Measurements from ENCODE around the gene AGRP. TPM values are rescaled to one million over a fixed set of nuclear protein-coding genes. Genes with fewer than 3 reads are reported as not detected.

AGRP gene
- total RNA-seq, 4 donors from 2014 or later: not detected

- no peaks in the 10 kb centered on the region for H3K36me3 ChIP-seq
These were observed 37.1 kb downstream of the AGRP start for GRCh38 chr16:67445913-67446907.

DNA sequence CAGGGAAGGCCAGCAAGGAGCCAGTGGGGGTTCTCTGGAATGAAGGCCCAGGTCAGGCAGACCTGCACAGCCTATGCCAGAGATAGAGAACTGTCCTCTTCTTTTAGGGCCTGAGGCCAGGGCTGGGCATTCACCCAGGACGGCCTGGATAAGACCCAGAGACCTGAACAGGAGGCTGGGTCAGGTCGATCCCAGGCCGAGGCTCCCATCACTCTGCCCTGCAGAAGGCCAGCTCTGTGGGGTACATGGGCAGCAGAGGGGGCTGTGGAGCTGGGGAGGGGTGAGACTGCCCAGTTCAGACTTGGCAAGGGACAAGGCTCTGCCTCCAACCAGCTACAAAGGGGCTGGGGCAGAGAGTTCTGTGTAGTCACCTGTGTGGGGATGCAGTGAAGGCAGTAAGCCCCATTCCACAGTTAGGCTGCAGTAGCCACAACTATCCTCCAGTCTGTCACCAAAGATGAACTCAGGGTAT is 37.9 kb downstream of the AGRP start:
- Histone ChIP-seq H3K27ac (peak overlapping the region; percentile 26 to 76 (median 73)), H3K27me3 (no peaks in the 10 kb centered on the region), H3K4me3 (replicated peaks in 1 of 3) (no peak overlapping the region), H3K9me3 (no peaks in the 10 kb centered on the region), H3K4me1 (peaks cover 93 to 98% of the 10 kb centered on the region in 2 donors), H3K36me3 (no peaks in the 10 kb centered on the region)
- intact Hi-C loops (cut with DNase I): no loop called here
- TF ChIP-seq, protein P1, sequence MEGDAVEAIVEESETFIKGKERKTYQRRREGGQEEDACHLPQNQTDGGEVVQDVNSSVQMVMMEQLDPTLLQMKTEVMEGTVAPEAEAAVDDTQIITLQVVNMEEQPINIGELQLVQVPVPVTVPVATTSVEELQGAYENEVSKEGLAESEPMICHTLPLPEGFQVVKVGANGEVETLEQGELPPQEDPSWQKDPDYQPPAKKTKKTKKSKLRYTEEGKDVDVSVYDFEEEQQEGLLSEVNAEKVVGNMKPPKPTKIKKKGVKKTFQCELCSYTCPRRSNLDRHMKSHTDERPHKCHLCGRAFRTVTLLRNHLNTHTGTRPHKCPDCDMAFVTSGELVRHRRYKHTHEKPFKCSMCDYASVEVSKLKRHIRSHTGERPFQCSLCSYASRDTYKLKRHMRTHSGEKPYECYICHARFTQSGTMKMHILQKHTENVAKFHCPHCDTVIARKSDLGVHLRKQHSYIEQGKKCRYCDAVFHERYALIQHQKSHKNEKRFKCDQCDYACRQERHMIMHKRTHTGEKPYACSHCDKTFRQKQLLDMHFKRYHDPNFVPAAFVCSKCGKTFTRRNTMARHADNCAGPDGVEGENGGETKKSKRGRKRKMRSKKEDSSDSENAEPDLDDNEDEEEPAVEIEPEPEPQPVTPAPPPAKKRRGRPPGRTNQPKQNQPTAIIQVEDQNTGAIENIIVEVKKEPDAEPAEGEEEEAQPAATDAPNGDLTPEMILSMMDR (IDR thresholded peaks at IDR 0.05): peak in 1 of 6 experiments; percentile 4
- no peak for TF ChIP-seq POLR2A (IDR thresholded peaks at IDR 0.05)
- peak in 1 of 2 donors; percentile 66 for DNase-seq
- 14 to 50% methylated on average over 1 to 3 of the region's 3 CpGs for WGBS, 2 donors

More at GRCh38 chr16:67445913-67446907, 37.1 kb downstream of the AGRP start:
- H3K4me1 ChIP-seq: peaks cover 90 to 98% of the 10 kb centered on the region in 2 donors
- WGBS, 2 donors: 68 to 73% methylated on average over 11 to 12 of the region's 12 CpGs
- H3K27ac ChIP-seq: peak overlapping the region; percentile 26 to 76 (median 73)
- H3K4me3 ChIP-seq (replicated peaks in 1 of 3): no peak overlapping the region
- intact Hi-C loops (cut with DNase I): no loop called here
- no peak for DNase-seq
- no peaks in the 10 kb centered on the region for H3K27me3 ChIP-seq
- TF ChIP-seq POLR2A (IDR thresholded peaks at IDR 0.05): no peak
- TF ChIP-seq, protein P1 (IDR thresholded peaks at IDR 0.05): no peak
- H3K9me3 ChIP-seq: no peaks in the 10 kb centered on the region

DNA sequence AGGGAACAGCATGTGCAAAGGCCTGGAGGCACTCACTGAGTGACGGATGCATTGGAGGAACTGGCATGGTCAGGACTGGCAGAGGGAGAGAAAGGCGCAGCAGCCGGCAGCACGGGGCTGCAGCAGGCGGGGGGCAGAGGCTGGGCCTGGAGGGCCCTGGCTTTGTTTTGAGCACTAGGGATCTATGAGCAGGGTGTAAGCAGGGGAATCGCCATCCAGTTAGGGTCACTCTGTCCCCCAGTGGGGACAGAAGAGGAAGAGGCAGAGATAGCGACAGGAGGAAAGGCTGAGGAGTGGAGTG is 38.3 kb downstream of the AGRP start:
- DNase-seq: no peak
- no peak overlapping the region for H3K4me3 ChIP-seq (replicated peaks in 1 of 3)
- no peaks in the 10 kb centered on the region for H3K9me3 ChIP-seq
- H3K27ac ChIP-seq: peak overlapping the region; percentile 26 to 76 (median 73)
- TF ChIP-seq, protein P1 (IDR thresholded peaks at IDR 0.05): no peak
- TF ChIP-seq POLR2A (IDR thresholded peaks at IDR 0.05): no peak
- peaks cover 93 to 98% of the 10 kb centered on the region in 2 donors for H3K4me1 ChIP-seq
- WGBS, 2 donors: 90% methylated on average over 7 of the region's 7 CpGs
- H3K36me3 ChIP-seq: no peaks in the 10 kb centered on the region
- no peaks in the 10 kb centered on the region for H3K27me3 ChIP-seq
- intact Hi-C loops (cut with DNase I): no loop called here

GRCh38 chr16:67444259-67445125 is 38.9 kb downstream of the AGRP start:
- Histone ChIP-seq H3K36me3 (peaks cover 0 to 1% of the 10 kb centered on the region in 2 donors), H3K9me3 (no peaks in the 10 kb centered on the region), H3K4me3 (replicated peaks in 1 of 3) (no peak overlapping the region), H3K4me1 (peaks cover 89 to 98% of the 10 kb centered on the region in 2 donors), H3K27me3 (no peaks in the 10 kb centered on the region), H3K27ac (peak overlapping the region; percentile 76 to 81 (median 80))
- DNase-seq: no peak
- intact Hi-C loops (cut with DNase I): no loop called here
- 85 to 87% methylated on average over 17 to 22 of the region's 22 CpGs for WGBS, 2 donors
- TF ChIP-seq, protein P1 (IDR thresholded peaks at IDR 0.05): no peak
- TF ChIP-seq POLR2A (IDR thresholded peaks at IDR 0.05): no peak

All from thyroid gland (tissue), 4 donors.